Gastrocnemius medialis (tissue), 4 donors: ENCODE results near the gene GPS1. TPM values are rescaled to one million over a fixed set of nuclear protein-coding genes. Genes with fewer than 3 reads are reported as not detected.

ENCODE experiments used
- ATAC-seq, 2 donors: fragments of 150-250 bp; one replicate each; pipeline ENCODE4 v1.9.1; 2016
- DNase-seq, 2 donors: peaks; one replicate each; pipeline ENCODE4 v3.0.0-alpha.2; 2019
- H3K27ac ChIP-seq, 4 donors: fragments of 200-600 bp; sonication (generic); 1 replicate in 1 of 4; 2 replicates in 3 of 4; pipeline ENCODE4 v1.5.1; 2016 to 2018; ENCODE audit warnings: mild to moderate bottlenecking in 2 of 4, moderate library complexity in 1 of 4
- H3K27me3 ChIP-seq, 3 donors: fragments of 200-600 bp; sonication (generic) in 2 of 3; 1 replicate in 1 of 3; 2 replicates in 2 of 3; pipeline versions ENCODE4 v1.5.1 to v1.6.0; 2016 to 2019; ENCODE audit warnings: mild to moderate bottlenecking in 1 of 3, moderate library complexity in 1 of 3
- H3K36me3 ChIP-seq, 2 donors: fragments of 200-600 bp; sonication (generic) in 1 of 2; one replicate each; pipeline ENCODE4 v1.5.1; 2017 to 2018
- H3K4me1 ChIP-seq, 2 donors: fragments of 200-600 bp; sonication (generic) in 1 of 2; one replicate each; pipeline ENCODE4 v1.5.1; 2016 to 2017; ENCODE audit warnings: mild to moderate bottlenecking in 2 of 2
- H3K4me3 ChIP-seq, 4 donors: fragments of 200-600 bp; sonication (generic) in 3 of 4; 1 replicate in 1 of 4; 2 replicates in 3 of 4; pipeline ENCODE4 v1.5.1; 2016 to 2019; ENCODE audit warnings: mild to moderate bottlenecking in 2 of 4
- H3K9me3 ChIP-seq, 3 donors: fragments of 200-600 bp; sonication (generic) in 2 of 3; 1 replicate in 1 of 3; 2 replicates in 2 of 3; pipeline ENCODE4 v1.5.1; 2016 to 2019
- CTCF ChIP-seq, 5 experiments: fragments of 450-650 bp in 3 of 5; fragments of 200-600 bp in 2 of 5; sonication (generic) in 2 of 5; IDR thresholded peaks in 4 of 5; conservative IDR thresholded peaks in 1 of 5; 1 replicate in 4 of 5; 2 replicates in 1 of 5; pipeline ENCODE4 v1.5.1; 2016 to 2019; ENCODE audit warnings: antibody characterized with exemption in 5 of 5, mild to moderate bottlenecking in 3 of 5, moderate library complexity in 3 of 5
- POLR2A ChIP-seq, 2 donors: fragments of 450-650 bp; IDR thresholded peaks; one replicate each; pipeline ENCODE4 v1.6.1; 2017; ENCODE audit warnings: antibody characterized with exemption in 2 of 2, mild to moderate bottlenecking in 2 of 2, moderate library complexity in 2 of 2
- in situ Hi-C, 4 donors: fragments of 200-750 bp; cut with MboI; loops; one replicate each; pipeline versions ENCODE4 v1.15.0 to v1.8.0; 2017; ENCODE audit warnings: low sequenced_read_pairs in 4 of 4
- intact Hi-C: fragments of 100-400 bp; cut with DNase I; formaldehyde crosslinking; loops from one replicate; pipeline ENCODE4 v1.15.1; 2023; ENCODE audit warnings: low total_unique reads
- total RNA-seq, 4 donors: library from RNA; depleted of rRNA; stranded (reverse); fragments of >200 nt; gene quantifications; one replicate each; pipeline versions ENCODE4 v1.1.0 to v1.2.3, GENCODE V29; 2016

The GPS1 gene
- total RNA-seq, 4 donors from 2014 or later: 119 to 174 (median 137) TPM

DNA sequence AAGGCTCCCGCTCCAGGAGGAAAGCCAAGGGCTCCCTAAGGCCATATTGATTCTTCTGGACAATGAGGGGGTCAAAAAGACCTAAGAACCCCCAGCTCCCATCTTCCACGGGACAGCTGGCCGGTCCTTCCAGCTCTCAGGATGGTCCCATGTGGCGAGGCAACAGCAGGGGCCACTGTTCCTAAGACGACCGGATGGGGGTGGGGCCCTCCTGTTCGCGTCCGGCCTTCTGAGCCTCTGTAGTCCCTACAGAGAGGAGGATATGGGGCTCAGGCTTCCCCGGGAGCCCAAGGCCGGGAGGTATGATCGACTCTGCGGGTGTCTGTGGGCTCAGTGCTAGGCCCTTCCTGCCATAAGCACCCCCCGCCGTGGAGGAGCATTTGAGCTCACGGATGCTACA lies 8.2 kb upstream of the GPS1 start:
- intact Hi-C loops: no loop called here
- Histone ChIP-seq H3K4me1 (no peaks in the 10 kb centered on the region), H3K27ac (no peak overlapping the region), H3K27me3 (no peaks in the 10 kb centered on the region), H3K36me3 (peaks cover 0 to 18% of the 10 kb centered on the region in 2 donors), H3K4me3 (no peak overlapping the region), H3K9me3 (no peaks in the 10 kb centered on the region)
- in situ Hi-C loops: loop anchor here in 1 of 4 donors (25.0 kb wide), 1 partner anchor 94 kb away; no protein-coding TSS in a partner anchor
- no peak for ATAC-seq
- TF ChIP-seq CTCF (IDR thresholded peaks at IDR 0.05 in 4 of 5, conservative IDR thresholded peaks at IDR 0.05 in 1 of 5) (no peak), POLR2A (IDR thresholded peaks at IDR 0.05) (no peak)
- DNase-seq: no peak

DNA sequence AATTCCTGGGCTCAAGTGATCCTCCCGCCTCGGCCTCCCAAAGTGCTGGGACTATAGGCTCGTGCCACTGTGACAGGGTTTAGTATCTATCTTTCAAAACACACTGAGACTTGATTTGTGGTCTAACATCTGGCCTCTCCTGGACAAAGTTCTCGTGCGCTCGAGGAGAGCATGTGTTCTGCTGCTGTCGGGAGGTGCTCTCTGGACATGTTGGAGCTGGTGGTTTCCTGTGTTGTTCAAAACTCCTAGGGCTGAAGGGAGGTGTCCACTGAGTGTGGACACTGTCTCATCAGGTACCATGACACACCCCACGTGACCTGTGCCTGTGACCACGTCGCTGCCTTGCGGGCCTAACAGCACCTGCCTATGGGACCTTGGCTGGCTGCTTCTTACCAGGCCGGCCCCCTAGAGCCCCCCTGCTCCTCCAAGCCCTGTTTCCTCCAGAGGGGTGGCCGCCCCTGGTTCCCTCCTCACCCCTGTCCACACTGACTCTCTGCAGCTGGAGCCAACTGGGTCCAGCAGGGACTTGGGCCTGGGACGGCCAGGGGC lies 5.7 kb upstream of the GPS1 start:
- intact Hi-C loops: no loop called here

GRCh38 chr17:82046903-82047302 lies 4.8 kb upstream of the GPS1 start:
- peaks cover 11 to 12% of the 10 kb centered on the region in 2 donors for H3K4me1 ChIP-seq
- no peak for ATAC-seq
- H3K27ac ChIP-seq: no peak overlapping the region
- no peak overlapping the region for H3K4me3 ChIP-seq
- in situ Hi-C loops (loop anchor here in 1 of 4 donors (25.0 kb wide), 1 partner anchor 90 kb away; no protein-coding TSS in a partner anchor), intact Hi-C loops (no loop called here)
- DNase-seq: no peak
- TF ChIP-seq CTCF (IDR thresholded peaks at IDR 0.05 in 4 of 5, conservative IDR thresholded peaks at IDR 0.05 in 1 of 5) (no peak), POLR2A (IDR thresholded peaks at IDR 0.05) (no peak)
- H3K9me3 ChIP-seq: no peaks in the 10 kb centered on the region
- H3K27me3 ChIP-seq: no peaks in the 10 kb centered on the region
- H3K36me3 ChIP-seq: peaks cover 0 to 35% of the 10 kb centered on the region in 2 donors

More for the DNA sequence above, 5.7 kb upstream of the GPS1 start:
- peaks cover 11 to 12% of the 10 kb centered on the region in 2 donors for H3K4me1 ChIP-seq
- no peaks in the 10 kb centered on the region for H3K9me3 ChIP-seq
- H3K27me3 ChIP-seq: no peaks in the 10 kb centered on the region
- H3K4me3 ChIP-seq: no peak overlapping the region
- DNase-seq: no peak
- TF ChIP-seq CTCF (IDR thresholded peaks at IDR 0.05 in 4 of 5, conservative IDR thresholded peaks at IDR 0.05 in 1 of 5) (no peak), POLR2A (IDR thresholded peaks at IDR 0.05) (no peak)
- in situ Hi-C loops: loop anchor here in 1 of 4 donors (25.0 kb wide), 1 partner anchor 91 kb away; no protein-coding TSS in a partner anchor
- no peak overlapping the region for H3K27ac ChIP-seq
- peaks cover 0 to 35% of the 10 kb centered on the region in 2 donors for H3K36me3 ChIP-seq
- no peak for ATAC-seq

GRCh38 chr17:82047379-82047778 lies 4.3 kb upstream of the GPS1 start:
- Histone ChIP-seq H3K27me3 (no peaks in the 10 kb centered on the region), H3K4me3 (no peak overlapping the region), H3K36me3 (peaks cover 0 to 35% of the 10 kb centered on the region in 2 donors), H3K27ac (no peak overlapping the region), H3K9me3 (no peaks in the 10 kb centered on the region), H3K4me1 (peaks cover 11 to 15% of the 10 kb centered on the region in 2 donors)
- no peak for DNase-seq
- intact Hi-C loops (no loop called here), in situ Hi-C loops (loop anchor here in 1 of 4 donors (25.0 kb wide), 1 partner anchor 90 kb away; no protein-coding TSS in a partner anchor)
- TF ChIP-seq POLR2A (IDR thresholded peaks at IDR 0.05): no peak
- TF ChIP-seq CTCF (IDR thresholded peaks at IDR 0.05 in 4 of 5, conservative IDR thresholded peaks at IDR 0.05 in 1 of 5): no peak
- no peak for ATAC-seq
